ENCODE measurements around the gene TET2. TPM values are rescaled to one million over a fixed set of nuclear protein-coding genes. Genes with fewer than 3 reads are reported as not detected.

The TET2 gene
- total RNA-seq, 1 experiment from 2014 or later: 7.0 TPM

DNA sequence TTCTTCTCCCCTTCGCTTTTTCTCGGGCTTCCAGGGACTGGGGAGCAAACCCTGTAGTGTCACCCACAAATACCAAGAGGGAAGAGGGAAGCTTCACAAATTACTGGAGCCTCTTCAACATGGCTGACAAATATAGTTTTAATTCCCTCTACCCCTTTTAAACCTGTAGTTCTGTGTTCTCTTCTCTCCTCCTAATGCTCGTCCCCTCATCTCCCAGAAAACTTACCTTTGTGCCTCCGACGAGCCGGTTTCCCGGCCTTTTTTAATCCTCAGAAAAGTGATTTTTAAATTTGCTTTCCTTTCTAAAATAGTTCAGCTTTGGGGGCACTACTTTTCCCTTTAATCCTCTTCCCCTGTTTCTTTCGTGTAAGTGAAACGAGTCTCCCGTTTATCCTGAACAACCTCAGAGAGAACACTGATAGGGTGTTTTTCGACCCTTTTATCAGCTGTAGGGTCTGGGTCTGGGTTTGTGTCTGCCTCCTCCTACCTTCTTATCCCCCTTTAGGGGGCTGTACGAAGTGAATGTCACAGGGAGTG lies 408 bp downstream of the TET2 start:
- H3K27me3 ChIP-seq (ENCODE audit: control insufficient read depth, insufficient read depth, low read length): no peaks in the 10 kb centered on the region
- ChIA-PET POLR2A (no interaction called here), CTCF (interaction anchor here (0.7 kb wide), 1 partner anchor 327 kb away, joined by 5 read pairs; no protein-coding TSS in a partner anchor)
- TF ChIP-seq TCF7L2 (IDR thresholded peaks at IDR 0.05; ENCODE audit: low read depth, low read length) (no peak), SIN3A (IDR thresholded peaks at IDR 0.05; ENCODE audit: borderline replicate concordance, insufficient read depth, low read depth, low read length) (no peak), POLR2AphosphoS5 (IDR thresholded peaks at IDR 0.05; ENCODE audit: low read depth, low read length) (no peak)
- TF ChIP-seq, protein P1, sequence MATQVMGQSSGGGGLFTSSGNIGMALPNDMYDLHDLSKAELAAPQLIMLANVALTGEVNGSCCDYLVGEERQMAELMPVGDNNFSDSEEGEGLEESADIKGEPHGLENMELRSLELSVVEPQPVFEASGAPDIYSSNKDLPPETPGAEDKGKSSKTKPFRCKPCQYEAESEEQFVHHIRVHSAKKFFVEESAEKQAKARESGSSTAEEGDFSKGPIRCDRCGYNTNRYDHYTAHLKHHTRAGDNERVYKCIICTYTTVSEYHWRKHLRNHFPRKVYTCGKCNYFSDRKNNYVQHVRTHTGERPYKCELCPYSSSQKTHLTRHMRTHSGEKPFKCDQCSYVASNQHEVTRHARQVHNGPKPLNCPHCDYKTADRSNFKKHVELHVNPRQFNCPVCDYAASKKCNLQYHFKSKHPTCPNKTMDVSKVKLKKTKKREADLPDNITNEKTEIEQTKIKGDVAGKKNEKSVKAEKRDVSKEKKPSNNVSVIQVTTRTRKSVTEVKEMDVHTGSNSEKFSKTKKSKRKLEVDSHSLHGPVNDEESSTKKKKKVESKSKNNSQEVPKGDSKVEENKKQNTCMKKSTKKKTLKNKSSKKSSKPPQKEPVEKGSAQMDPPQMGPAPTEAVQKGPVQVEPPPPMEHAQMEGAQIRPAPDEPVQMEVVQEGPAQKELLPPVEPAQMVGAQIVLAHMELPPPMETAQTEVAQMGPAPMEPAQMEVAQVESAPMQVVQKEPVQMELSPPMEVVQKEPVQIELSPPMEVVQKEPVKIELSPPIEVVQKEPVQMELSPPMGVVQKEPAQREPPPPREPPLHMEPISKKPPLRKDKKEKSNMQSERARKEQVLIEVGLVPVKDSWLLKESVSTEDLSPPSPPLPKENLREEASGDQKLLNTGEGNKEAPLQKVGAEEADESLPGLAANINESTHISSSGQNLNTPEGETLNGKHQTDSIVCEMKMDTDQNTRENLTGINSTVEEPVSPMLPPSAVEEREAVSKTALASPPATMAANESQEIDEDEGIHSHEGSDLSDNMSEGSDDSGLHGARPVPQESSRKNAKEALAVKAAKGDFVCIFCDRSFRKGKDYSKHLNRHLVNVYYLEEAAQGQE (IDR thresholded peaks at IDR 0.05; ENCODE audit: insufficient read depth in 1 of 2, low read depth in 2 of 2, low read length in 1 of 2): no peak
- TF ChIP-seq, protein P2, sequence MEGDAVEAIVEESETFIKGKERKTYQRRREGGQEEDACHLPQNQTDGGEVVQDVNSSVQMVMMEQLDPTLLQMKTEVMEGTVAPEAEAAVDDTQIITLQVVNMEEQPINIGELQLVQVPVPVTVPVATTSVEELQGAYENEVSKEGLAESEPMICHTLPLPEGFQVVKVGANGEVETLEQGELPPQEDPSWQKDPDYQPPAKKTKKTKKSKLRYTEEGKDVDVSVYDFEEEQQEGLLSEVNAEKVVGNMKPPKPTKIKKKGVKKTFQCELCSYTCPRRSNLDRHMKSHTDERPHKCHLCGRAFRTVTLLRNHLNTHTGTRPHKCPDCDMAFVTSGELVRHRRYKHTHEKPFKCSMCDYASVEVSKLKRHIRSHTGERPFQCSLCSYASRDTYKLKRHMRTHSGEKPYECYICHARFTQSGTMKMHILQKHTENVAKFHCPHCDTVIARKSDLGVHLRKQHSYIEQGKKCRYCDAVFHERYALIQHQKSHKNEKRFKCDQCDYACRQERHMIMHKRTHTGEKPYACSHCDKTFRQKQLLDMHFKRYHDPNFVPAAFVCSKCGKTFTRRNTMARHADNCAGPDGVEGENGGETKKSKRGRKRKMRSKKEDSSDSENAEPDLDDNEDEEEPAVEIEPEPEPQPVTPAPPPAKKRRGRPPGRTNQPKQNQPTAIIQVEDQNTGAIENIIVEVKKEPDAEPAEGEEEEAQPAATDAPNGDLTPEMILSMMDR (IDR thresholded peaks at IDR 0.05): no peak
- intact Hi-C loops (cut with micrococcal nuclease; ENCODE audit: unreplicated experiment) (loop anchor here (2.0 kb wide), 1 partner anchor 326 kb away; no protein-coding TSS in a partner anchor), in situ Hi-C loops (cut with HindIII; ENCODE audit: low pct_unique_long_range_greater_than_20kb, low sequenced_read_pairs) (no loop called here)
- H3K36me3 ChIP-seq (ENCODE audit: control insufficient read depth, insufficient read depth, low read length): peaks cover 8% of the 10 kb centered on the region; the same call in 1 of the 2 replicates
- no TSS peak for BruUV-seq (replicated peaks)
- DNase-seq (ENCODE audit: low read depth, low spot score) (no peak), ATAC-seq (peak; percentile 22; the same call in 1 of the 2 replicates)
- no peaks in the 10 kb centered on the region for H3K9me3 ChIP-seq (ENCODE audit: control insufficient read depth, insufficient read depth, low read depth, low read length)
- peak overlapping the region; percentile 85 to 93 for H3K4me3 ChIP-seq (ENCODE audit: low read depth in 2 of 2, low read length in 2 of 2)
- no peaks in the 10 kb centered on the region for H3K4me1 ChIP-seq (ENCODE audit: control insufficient read depth, insufficient read depth, low read length)
- H3K27ac ChIP-seq (ENCODE audit: low read length): peak overlapping the region; percentile 95

DNA sequence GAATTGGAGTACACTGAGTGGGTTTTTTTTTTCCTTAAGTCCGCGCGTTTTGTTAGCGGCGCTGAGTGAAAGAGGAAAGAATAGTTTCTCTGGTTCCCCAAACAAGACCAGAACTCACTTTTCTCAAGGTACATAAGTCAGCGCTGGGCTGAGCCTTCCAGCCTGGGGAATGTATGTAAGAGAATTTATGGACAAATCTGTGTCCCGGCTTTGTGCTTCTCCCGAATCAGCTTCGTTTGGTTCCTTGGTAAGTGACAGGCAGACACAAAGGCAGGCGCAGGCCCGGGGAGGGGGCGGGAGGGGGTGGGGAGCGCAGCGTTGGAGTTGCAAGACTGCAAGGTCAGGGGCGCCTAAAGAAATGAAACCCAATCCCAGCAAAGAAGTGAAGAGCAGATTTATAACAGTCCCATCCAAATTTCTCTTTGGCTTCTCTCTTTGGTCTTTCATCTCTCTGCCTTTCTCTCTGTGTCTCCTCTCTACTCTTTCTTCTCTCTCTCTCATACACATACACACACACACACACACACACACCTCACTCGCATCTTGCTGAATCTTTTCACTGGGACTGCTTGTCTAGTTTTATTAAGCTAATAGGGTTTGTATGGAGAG lies 981 bp downstream of the TET2 start:
- no peak for DNase-seq (ENCODE audit: low read depth, low spot score)
- peak overlapping the region; percentile 85 to 93 for H3K4me3 ChIP-seq (ENCODE audit: low read depth in 2 of 2, low read length in 2 of 2)
- H3K36me3 ChIP-seq (ENCODE audit: control insufficient read depth, insufficient read depth, low read length): peaks cover 8% of the 10 kb centered on the region; the same call in 1 of the 2 replicates
- CTCF ChIA-PET: interaction anchor here (0.7 kb wide), 1 partner anchor 327 kb away, joined by 5 read pairs; no protein-coding TSS in a partner anchor
- H3K4me1 ChIP-seq (ENCODE audit: control insufficient read depth, insufficient read depth, low read length): no peaks in the 10 kb centered on the region
- H3K27ac ChIP-seq (ENCODE audit: low read length): peak overlapping the region; percentile 95
- intact Hi-C loops (cut with micrococcal nuclease; ENCODE audit: unreplicated experiment): loop anchor here (2.0 kb wide), 1 partner anchor 325 kb away; no protein-coding TSS in a partner anchor
- no peaks in the 10 kb centered on the region for H3K27me3 ChIP-seq (ENCODE audit: control insufficient read depth, insufficient read depth, low read length)
- in situ Hi-C loops (cut with HindIII; ENCODE audit: low pct_unique_long_range_greater_than_20kb, low sequenced_read_pairs): no loop called here
- BruUV-seq (replicated peaks): no TSS peak
- ATAC-seq: 0 out of 2 replicates have a peak, but pooled peaks have one; percentile 11
- H3K9me3 ChIP-seq (ENCODE audit: control insufficient read depth, insufficient read depth, low read depth, low read length): no peaks in the 10 kb centered on the region
- POLR2A ChIA-PET: no interaction called here
- TF ChIP-seq, protein P2 (IDR thresholded peaks at IDR 0.05): no peak

All from Panc1 (cell line).